ENCODE results near the gene RGPD5. TPM values are rescaled to one million over a fixed set of nuclear protein-coding genes. Genes with fewer than 3 reads are reported as not detected.

The RGPD5 gene
- 23.4 and 39.8 TPM in 2 replicates for total RNA-seq

DNA sequence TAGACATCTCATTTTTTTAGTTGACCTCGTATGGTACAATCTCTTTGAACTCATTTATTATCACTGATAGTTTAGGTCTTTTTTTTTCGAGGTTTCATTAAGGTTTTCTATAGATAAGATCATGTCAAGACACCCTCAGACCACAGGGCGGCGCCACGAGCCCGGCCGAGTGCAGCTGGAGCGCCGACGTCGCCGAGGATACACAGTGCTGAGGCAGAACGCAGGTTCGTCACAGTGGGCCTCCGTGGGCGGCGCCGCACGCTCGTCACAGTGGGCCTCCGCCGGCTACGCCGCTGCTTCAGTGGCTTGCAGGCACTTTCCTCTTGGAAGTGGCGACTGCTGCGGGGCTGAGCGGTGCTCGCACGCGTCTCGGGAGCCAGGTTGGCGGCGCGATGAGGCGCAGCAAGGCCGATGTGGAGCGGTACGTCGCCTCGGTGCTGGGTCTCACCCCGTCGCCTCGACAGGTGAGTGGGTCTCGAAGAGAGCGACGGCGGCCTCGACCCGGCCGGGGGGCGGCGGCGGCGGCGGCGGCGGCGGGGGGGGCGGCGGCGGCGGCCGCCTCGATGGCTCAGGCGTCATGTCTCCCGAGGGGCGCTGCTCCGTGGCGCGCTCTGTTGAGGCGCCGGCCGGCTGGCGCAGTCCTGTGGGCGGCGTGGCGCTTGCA is at the start of gene RGPD5:
Gene RGPD5, plus strand, starts transcription at position 232 of the 664 bp plus-strand sequence. Its CDS starts 161 bp downstream, at position 393.

DNA sequence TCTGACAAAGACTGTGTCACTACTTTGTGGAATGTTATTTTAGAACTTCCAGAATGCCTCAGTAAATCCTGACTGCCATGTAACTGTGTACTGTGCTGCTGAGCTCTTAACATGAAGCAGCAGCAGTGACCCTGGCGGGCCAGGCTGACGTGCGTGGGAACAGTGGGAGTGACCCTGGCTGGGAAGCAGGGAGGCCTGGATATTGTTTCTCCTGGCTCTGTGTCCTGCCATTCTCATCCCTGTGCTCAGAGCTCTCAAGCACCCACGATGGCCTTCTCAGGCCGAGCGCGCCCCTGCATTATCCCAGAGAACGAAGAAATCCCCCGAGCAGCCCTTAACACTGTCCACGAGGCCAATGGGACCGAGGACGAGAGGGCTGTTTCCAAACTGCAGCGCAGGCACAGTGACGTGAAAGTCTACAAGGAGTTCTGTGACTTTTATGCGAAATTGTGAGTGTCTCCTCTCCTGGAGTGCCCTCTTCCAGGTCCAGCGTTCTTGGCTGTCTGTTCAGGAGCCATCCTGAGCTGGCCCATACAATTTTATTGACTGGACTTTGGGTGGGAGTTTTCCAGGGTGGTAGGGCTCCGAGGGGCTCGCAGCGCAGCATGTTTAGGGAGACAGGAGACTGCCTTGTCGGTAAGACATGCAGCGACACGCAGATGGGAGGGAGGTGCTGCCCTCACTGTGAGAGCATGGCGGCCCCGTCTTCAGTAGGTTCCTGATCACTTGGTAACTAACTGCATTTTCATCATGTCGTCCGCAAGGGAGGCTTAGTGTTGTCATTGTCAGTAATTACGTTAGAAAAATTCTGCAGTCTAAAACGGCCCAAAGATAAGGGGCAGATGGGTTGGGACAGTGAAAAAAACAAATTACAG is 104.6 kb downstream of the RGPD5 start, which contains the start of gene LIMS3:
Gene LIMS3, plus strand, starts transcription at position 227 of the 875 bp plus-strand sequence. Its CDS starts 41 bp downstream, at position 268.

Other genes with a start within 250 kb of the RGPD5 start
- 146 and 176 TPM in 2 replicates for gene SEPTIN10, start 180.3 kb upstream of the RGPD5 start, total RNA-seq
- 16.9 and 18.4 TPM in 2 replicates for gene SOWAHC, start 179.9 kb upstream of the RGPD5 start, total RNA-seq
- gene LIMS3, start 104.4 kb downstream of the RGPD5 start, total RNA-seq: 7.9 and 13.2 TPM in 2 replicates